ENCODE data around the gene STUB1. TPM values are rescaled to one million over a fixed set of nuclear protein-coding genes. Genes with fewer than 3 reads are reported as not detected.

The STUB1 gene
- total and polyA plus RNA-seq, 2 donors (not counting 3 experiments of a cell fraction or from before 2014, with no cell fraction given): 107 to 147 TPM

DNA sequence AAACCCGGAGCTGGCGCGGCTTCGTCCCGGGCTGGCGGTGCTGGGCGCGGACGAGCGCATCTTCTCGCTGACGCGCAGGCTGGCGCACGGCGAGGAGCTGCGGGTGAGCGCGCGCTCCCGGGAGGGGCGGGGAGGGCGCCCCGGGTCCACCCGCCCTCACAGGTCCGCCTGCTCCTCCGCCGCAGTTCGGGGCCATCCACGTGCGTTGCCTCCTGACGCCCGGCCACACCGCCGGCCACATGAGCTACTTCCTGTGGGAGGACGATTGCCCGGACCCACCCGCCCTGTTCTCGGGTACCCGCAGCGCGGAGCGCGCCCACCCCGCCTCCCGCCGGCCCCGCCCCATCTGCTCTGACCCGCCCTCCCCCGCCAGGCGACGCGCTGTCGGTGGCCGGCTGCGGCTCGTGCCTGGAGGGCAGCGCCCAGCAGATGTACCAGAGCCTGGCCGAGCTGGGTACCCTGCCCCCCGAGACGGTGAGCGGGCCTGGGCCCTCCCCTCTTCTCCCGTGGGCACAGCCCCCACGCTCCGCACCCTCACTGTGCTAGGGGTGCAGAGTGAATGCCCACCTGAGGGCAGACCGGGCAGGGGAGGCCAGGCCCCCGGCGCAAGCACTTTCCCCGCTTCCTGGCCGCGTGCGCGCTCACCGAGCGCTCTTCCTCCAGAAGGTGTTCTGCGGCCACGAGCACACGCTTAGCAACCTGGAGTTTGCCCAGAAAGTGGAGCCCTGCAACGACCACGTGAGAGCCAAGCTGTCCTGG is 48.1 kb downstream of the STUB1 start:
- dilution Hi-C loops (cut with MboI; ENCODE audit: extremely low pct_ligation_motif_present, low sequenced_read_pairs): no loop called here

More for the DNA sequence above, 48.1 kb downstream of the STUB1 start:
- Histone ChIP-seq H3K9ac (replicated peaks; ENCODE audit: extremely low read depth, insufficient read depth, low read length) (no peak overlapping the region), H3K4me1 (ENCODE audit: control insufficient read depth, extremely low read depth, insufficient read depth, low read length) (peaks cover 13% of the 10 kb centered on the region), H2AFZ (ENCODE audit: low read depth, low read length) (peak overlapping the region; percentile 37), H3K27me3 (ENCODE audit: control insufficient read depth in 2 of 2, insufficient read depth in 2 of 2, low read length in 2 of 2) (no peaks in the 10 kb centered on the region), H3K27ac (ENCODE audit: insufficient read depth, low read depth, low read length) (no peak overlapping the region), H3K36me3 (ENCODE audit: control insufficient read depth in 2 of 2, extremely low read depth in 1 of 2, insufficient read depth in 2 of 2, low read length in 2 of 2) (peaks cover 4 to 7% of the 10 kb centered on the region in 2 experiments), H3K9me1 (replicated peaks; ENCODE audit: control insufficient read depth, extremely low read depth, insufficient read depth, low read length) (no peaks in the 10 kb centered on the region), H3K4me2 (ENCODE audit: insufficient read depth, low read length) (peak overlapping the region; percentile 38), H3K9me3 (replicated peaks; ENCODE audit: control insufficient read depth, insufficient read depth, low read length) (no peaks in the 10 kb centered on the region), H4K20me1 (replicated peaks; ENCODE audit: control insufficient read depth, extremely low read depth, insufficient read depth, low read length) (no peaks in the 10 kb centered on the region), H3K79me2 (ENCODE audit: control insufficient read depth, insufficient read depth, low read length) (no peaks in the 10 kb centered on the region), H3K4me3 (replicated peaks in 1 of 3; ENCODE audit: insufficient read depth in 1 of 3, low read depth in 1 of 3, low read length in 3 of 3) (peak overlapping the region in 2 of 3 experiments; percentile 19 to 44)
- FAIRE-seq (peak; percentile 67), DNase-seq (ENCODE audit: low read depth, low spot score) (peak; percentile 55)
- ChIA-PET CTCF (interaction anchor here (0.6 to 5.7 kb wide), 6 partner anchors 8 to 60 kb away, joined by 3 to 34 read pairs (median 6); partner anchors contain the start of genes CHTF18, METRN and RPUSD1), POLR2A (interaction anchor here (0.6 to 0.7 kb wide), 2 partner anchors 53 to 170 kb away, joined by 3 to 4 read pairs; partner anchors contain the start of gene RHBDL1)
- no TSS peak for BruUV-seq (replicated peaks)
- peak; percentile 39 for TF ChIP-seq POLR2AphosphoS5 (IDR thresholded peaks at IDR 0.05; ENCODE audit: insufficient read depth, low read depth, low read length)
- peak; percentile 46 for TF ChIP-seq MYC (IDR thresholded peaks at IDR 0.05; ENCODE audit: low read depth, low read length)
- TF ChIP-seq, protein P1, sequence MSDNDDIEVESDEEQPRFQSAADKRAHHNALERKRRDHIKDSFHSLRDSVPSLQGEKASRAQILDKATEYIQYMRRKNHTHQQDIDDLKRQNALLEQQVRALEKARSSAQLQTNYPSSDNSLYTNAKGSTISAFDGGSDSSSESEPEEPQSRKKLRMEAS (IDR thresholded peaks at IDR 0.05; ENCODE audit: insufficient read depth, insufficient read length): peak; percentile 68
- no peak for TF ChIP-seq EZH2 (IDR thresholded peaks at IDR 0.05; ENCODE audit: borderline replicate concordance, low read depth, low read length, severe bottlenecking)
- TF ChIP-seq GATA2 (IDR thresholded peaks at IDR 0.05; ENCODE audit: insufficient read depth, insufficient read length, low read depth, low read length): no peak
- TF ChIP-seq, protein P2, sequence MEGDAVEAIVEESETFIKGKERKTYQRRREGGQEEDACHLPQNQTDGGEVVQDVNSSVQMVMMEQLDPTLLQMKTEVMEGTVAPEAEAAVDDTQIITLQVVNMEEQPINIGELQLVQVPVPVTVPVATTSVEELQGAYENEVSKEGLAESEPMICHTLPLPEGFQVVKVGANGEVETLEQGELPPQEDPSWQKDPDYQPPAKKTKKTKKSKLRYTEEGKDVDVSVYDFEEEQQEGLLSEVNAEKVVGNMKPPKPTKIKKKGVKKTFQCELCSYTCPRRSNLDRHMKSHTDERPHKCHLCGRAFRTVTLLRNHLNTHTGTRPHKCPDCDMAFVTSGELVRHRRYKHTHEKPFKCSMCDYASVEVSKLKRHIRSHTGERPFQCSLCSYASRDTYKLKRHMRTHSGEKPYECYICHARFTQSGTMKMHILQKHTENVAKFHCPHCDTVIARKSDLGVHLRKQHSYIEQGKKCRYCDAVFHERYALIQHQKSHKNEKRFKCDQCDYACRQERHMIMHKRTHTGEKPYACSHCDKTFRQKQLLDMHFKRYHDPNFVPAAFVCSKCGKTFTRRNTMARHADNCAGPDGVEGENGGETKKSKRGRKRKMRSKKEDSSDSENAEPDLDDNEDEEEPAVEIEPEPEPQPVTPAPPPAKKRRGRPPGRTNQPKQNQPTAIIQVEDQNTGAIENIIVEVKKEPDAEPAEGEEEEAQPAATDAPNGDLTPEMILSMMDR (IDR thresholded peaks at IDR 0.05; ENCODE audit: extremely low read depth in 1 of 2, insufficient read depth in 1 of 2, low read depth in 1 of 2, low read length in 2 of 2): no peak
- TF ChIP-seq FOS (IDR thresholded peaks at IDR 0.05; ENCODE audit: borderline replicate concordance, insufficient read depth, low read length): no peak
- TF ChIP-seq JUN (IDR thresholded peaks at IDR 0.05; ENCODE audit: borderline replicate concordance, insufficient read depth, insufficient read length, low read depth): no peak
- peak; percentile 17 for TF ChIP-seq POLR2A (IDR thresholded peaks at IDR 0.05; ENCODE audit: low read depth, low read length)
- intact Hi-C loops (cut with micrococcal nuclease): loop anchor here (2.0 kb wide), 1 partner anchor 14 kb away; the partner anchor contains the start of gene METRN

All from endothelial cell of umbilical vein (primary cell).